SK-N-SH treated with all-trans-retinoic acid at 6 μM for 48 hours (cell line): ENCODE results near the gene B4GALNT3.

ENCODE experiments used
- ATAC-seq: fragments of 200-7000 bp; cut with Tn5 transposase; 3 replicates; pipeline ENCODE4 v1.9.1; 2020; ENCODE audit warnings: mild to moderate bottlenecking, moderate library complexity
- ARNTL ChIP-seq: fragments of 450-650 bp; formaldehyde crosslinking; IDR thresholded peaks from 2 replicates; pipeline ENCODE4 v1.5.0; 2020; ENCODE audit warnings: low read depth, mild to moderate bottlenecking, moderate library complexity, borderline replicate concordance
- BACH2 ChIP-seq: fragments of 250-450 bp; sonication (Bioruptor Pico); IDR thresholded peaks from 2 replicates; pipeline ENCODE4 v1.9.0; 2021; ENCODE audit warnings: mild to moderate bottlenecking, borderline replicate concordance
- CSDC2 ChIP-seq: fragments of 250-450 bp; sonication (Bioruptor Pico); IDR thresholded peaks from 2 replicates; pipeline ENCODE4 v1.5.0; 2020; ENCODE audit warnings: mild to moderate bottlenecking, moderate library complexity
- CSRNP3 ChIP-seq: fragments of 250-450 bp; sonication (Bioruptor Pico); IDR thresholded peaks from 2 replicates; pipeline ENCODE4 v1.5.1; 2021; ENCODE audit warnings: mild to moderate bottlenecking, moderate library complexity
- ESRRG ChIP-seq: fragments of 250-450 bp; sonication (Bioruptor Pico); IDR thresholded peaks from 2 replicates; pipeline ENCODE4 v1.6.1; 2021; ENCODE audit warnings: mild to moderate bottlenecking
- ISL1 ChIP-seq: fragments of 250-450 bp; sonication (Bioruptor Pico); IDR thresholded peaks from 2 replicates; pipeline ENCODE4 v2.1.2; 2022; ENCODE audit warnings: mild to moderate bottlenecking, moderate library complexity
- OSR1 ChIP-seq: fragments of 250-450 bp; sonication (Bioruptor Pico); IDR thresholded peaks from 2 replicates; pipeline ENCODE4 v1.8.0; 2022; ENCODE audit warnings: moderate library complexity, mild to moderate bottlenecking, inconsistent platforms
- POU6F1 ChIP-seq: fragments of 250-450 bp; sonication (Bioruptor Pico); IDR thresholded peaks from 2 replicates; pipeline ENCODE4 v1.8.0; 2021; ENCODE audit warnings: low read depth, mild to moderate bottlenecking, moderate library complexity, borderline replicate concordance
- PPARA ChIP-seq: fragments of 250-450 bp; sonication (Bioruptor Pico); IDR thresholded peaks from 2 replicates; pipeline ENCODE4 v1.5.0; 2020; ENCODE audit warnings: mild to moderate bottlenecking, borderline replicate concordance
- RARB ChIP-seq: fragments of 250-450 bp; sonication (Bioruptor Pico); IDR thresholded peaks from 2 replicates; pipeline ENCODE4 v1.8.0; 2021; ENCODE audit warnings: mild to moderate bottlenecking, moderate library complexity
- SNAI2 ChIP-seq: fragments of 250-450 bp; sonication (Bioruptor Pico); IDR thresholded peaks from 2 replicates; pipeline ENCODE4 v1.5.0; 2020; ENCODE audit warnings: mild to moderate bottlenecking, moderate library complexity
- TCF4 ChIP-seq: fragments of 250-450 bp; sonication (Bioruptor Pico); IDR thresholded peaks from 2 replicates; pipeline ENCODE4 v1.8.0; 2021; ENCODE audit warnings: mild to moderate bottlenecking, moderate library complexity, borderline replicate concordance
- TOX ChIP-seq: fragments of 250-450 bp; sonication (Bioruptor Pico); IDR thresholded peaks from 2 replicates; pipeline ENCODE4 v1.8.0; 2021; ENCODE audit warnings: mild to moderate bottlenecking, moderate library complexity, borderline replicate concordance
- ZC3H10 ChIP-seq: fragments of 250-450 bp; sonication (Bioruptor Pico); IDR thresholded peaks from 2 replicates; pipeline ENCODE4 v1.5.1; 2021; ENCODE audit warnings: mild to moderate bottlenecking, moderate library complexity
- ZFP3 ChIP-seq: fragments of 250-450 bp; sonication (Bioruptor Pico); IDR thresholded peaks from 2 replicates; pipeline ENCODE4 v1.5.0; 2020; ENCODE audit warnings: mild to moderate bottlenecking, moderate library complexity
- ZFP30 ChIP-seq: fragments of 450-650 bp; formaldehyde crosslinking; IDR thresholded peaks from 2 replicates; pipeline ENCODE4 v1.5.0; 2022; ENCODE audit warnings: mild to moderate bottlenecking, moderate library complexity
- ZNF565 ChIP-seq: fragments of 450-650 bp; formaldehyde crosslinking; conservative IDR thresholded peaks from 2 replicates; pipeline ENCODE4 v1.5.0; 2020; ENCODE audit warnings: low read depth, mild to moderate bottlenecking, moderate library complexity
- ZNF70 ChIP-seq: fragments of 450-650 bp; formaldehyde crosslinking; IDR thresholded peaks from 2 replicates; pipeline ENCODE4 v1.5.0; 2020; ENCODE audit warnings: mild to moderate bottlenecking, moderate library complexity
- ZNF8 ChIP-seq: fragments of 450-650 bp; formaldehyde crosslinking; IDR thresholded peaks from 2 replicates; pipeline ENCODE4 v1.5.0; 2020; ENCODE audit warnings: mild to moderate bottlenecking, moderate library complexity

The B4GALNT3 gene

GRCh38 chr12:597926-598568, 138.3 kb downstream of the B4GALNT3 start:
- TF ChIP-seq ZNF70 = no peak
- no peak for TF ChIP-seq TOX (CRISPR knock-in tag)
- TF ChIP-seq ZFP3 (CRISPR knock-in tag) = no peak
- no peak for TF ChIP-seq ZC3H10
- no peak for TF ChIP-seq BACH2 (CRISPR knock-in tag)
- TF ChIP-seq TCF4 (CRISPR knock-in tag) = no peak
- TF ChIP-seq PPARA (CRISPR knock-in tag) = no peak
- TF ChIP-seq SNAI2 = no peak
- TF ChIP-seq POU6F1 (CRISPR knock-in tag) = no peak
- ATAC-seq = peak; percentile 39; the same call in 1 of the 3 replicates

- TF ChIP-seq ISL1 (CRISPR knock-in tag) (no peak), ZNF565 (CRISPR knock-in tag) (no peak), ZNF70 (no peak), TCF4 (CRISPR knock-in tag) (no peak), TOX (CRISPR knock-in tag) (no peak), CSRNP3 (CRISPR knock-in tag) (no peak), CSDC2 (CRISPR knock-in tag) (no peak), BACH2 (CRISPR knock-in tag) (no peak), SNAI2 (no peak), ZFP3 (CRISPR knock-in tag) (no peak), ZC3H10 (no peak), PPARA (CRISPR knock-in tag) (no peak)
- ATAC-seq = no peak
Observed at GRCh38 chr12:599756-600155, 140.0 kb downstream of the B4GALNT3 start.

- TF ChIP-seq RARB (CRISPR knock-in tag) (no peak), TCF4 (CRISPR knock-in tag) (no peak), ZC3H10 (no peak), ZFP3 (CRISPR knock-in tag) (no peak), ZFP30 (CRISPR knock-in tag) (no peak)
Observed at GRCh38 chr12:601976-602699, 142.4 kb downstream of the B4GALNT3 start.

GRCh38 chr12:602700-603068, 142.9 kb downstream of the B4GALNT3 start:
- TF ChIP-seq CSDC2 (CRISPR knock-in tag) (no peak), ZFP3 (CRISPR knock-in tag) (no peak), CSRNP3 (CRISPR knock-in tag) (no peak), ZNF70 (no peak), PPARA (CRISPR knock-in tag) (no peak), ZFP30 (CRISPR knock-in tag) (no peak), ZNF8 (CRISPR knock-in tag) (no peak), ESRRG (no peak), SNAI2 (no peak), OSR1 (no peak), ZNF565 (CRISPR knock-in tag) (no peak), RARB (CRISPR knock-in tag) (no peak), ISL1 (CRISPR knock-in tag) (no peak), TCF4 (CRISPR knock-in tag) (no peak), BACH2 (CRISPR knock-in tag) (no peak)
- no peak for ATAC-seq

More at GRCh38 chr12:601976-602699, 142.4 kb downstream of the B4GALNT3 start:
- ATAC-seq = no peak

GRCh38 chr12:604956-605355, 145.2 kb downstream of the B4GALNT3 start:
- ATAC-seq = no peak

More at GRCh38 chr12:604956-605355, 145.2 kb downstream of the B4GALNT3 start:
- TF ChIP-seq ARNTL = no peak
- no peak for TF ChIP-seq ISL1 (CRISPR knock-in tag)
- no peak for TF ChIP-seq ESRRG
- TF ChIP-seq BACH2 (CRISPR knock-in tag) = no peak
- TF ChIP-seq OSR1 = no peak
- TF ChIP-seq ZFP3 (CRISPR knock-in tag) = no peak
- no peak for TF ChIP-seq TCF4 (CRISPR knock-in tag)
